Mesenchymal stem cell (in vitro differentiated cells and primary cell): ENCODE results near the gene PAX9.

Experiments
- DNase-seq: peaks from one replicate; pipeline ENCODE4 v3.0.0-alpha.2; 2013
- H2AFZ ChIP-seq: one replicate; pipeline ENCODE4 v1.6.1; 2013; ENCODE audit warnings: low read depth, mild to moderate bottlenecking, control low read depth, inconsistent platforms, low read length, moderate library complexity
- H2AK5ac ChIP-seq: 2 replicates; pipeline ENCODE4 v1.6.1; 2013; ENCODE audit warnings: low read length, moderate library complexity, mild to moderate bottlenecking, inconsistent platforms; ENCODE audit not compliant: severe bottlenecking
- H2BK120ac ChIP-seq: one replicate; pipeline ENCODE4 v1.6.1; 2013; ENCODE audit warnings: low read depth, mild to moderate bottlenecking, inconsistent platforms, low read length, moderate library complexity
- H2BK12ac ChIP-seq, 2 experiments: one replicate each; pipeline ENCODE4 v1.6.1; 2013; ENCODE audit warnings: inconsistent platforms in 2 of 2, low read length in 2 of 2, mild to moderate bottlenecking in 2 of 2, moderate library complexity in 2 of 2, control low read depth in 1 of 2
- H2BK15ac ChIP-seq: one replicate; pipeline ENCODE4 v1.6.1; 2013; ENCODE audit warnings: mild to moderate bottlenecking, low read depth, inconsistent platforms; ENCODE audit not compliant: poor library complexity, severe bottlenecking
- H2BK5ac ChIP-seq: 2 replicates; pipeline ENCODE4 v1.6.1; 2013; ENCODE audit warnings: low read depth, mild to moderate bottlenecking, low read length, control low read depth, inconsistent platforms; ENCODE audit not compliant: poor library complexity, severe bottlenecking
- H3K14ac ChIP-seq, 2 experiments: one replicate each; pipeline ENCODE4 v1.6.1; 2013; ENCODE audit warnings: inconsistent platforms in 2 of 2, low read length in 2 of 2, control low read depth in 1 of 2, mild to moderate bottlenecking in 1 of 2, moderate library complexity in 1 of 2
- H3K18ac ChIP-seq, 2 experiments: one replicate each; pipeline ENCODE4 v1.6.1; 2013; ENCODE audit warnings: inconsistent platforms in 2 of 2, low read length in 2 of 2, control low read depth in 1 of 2, low read depth in 1 of 2, mild to moderate bottlenecking in 1 of 2
- H3K23ac ChIP-seq, 2 experiments: one replicate each; pipeline ENCODE4 v1.6.1; 2013; ENCODE audit warnings: inconsistent platforms in 2 of 2, low read length in 2 of 2, mild to moderate bottlenecking in 2 of 2, moderate library complexity in 2 of 2, control low read depth in 1 of 2
- H3K27ac ChIP-seq: 2 replicates; pipeline ENCODE4 v1.5.1; 2013; ENCODE audit warnings: mild to moderate bottlenecking, moderate library complexity, low read length, control low read depth, inconsistent platforms; ENCODE audit not compliant: poor library complexity, severe bottlenecking
- H3K27me3 ChIP-seq, 2 experiments: 2 replicates each; pipeline versions ENCODE4 v1.6.1 to v1.7.0; 2013; ENCODE audit warnings: low read length in 2 of 2, mild to moderate bottlenecking in 2 of 2, moderate library complexity in 2 of 2, control low read depth in 1 of 2, inconsistent platforms in 1 of 2; ENCODE audit not compliant: control insufficient read depth in 1 of 2, insufficient read depth in 1 of 2
- H3K36me3 ChIP-seq, 2 experiments: 2 replicates each; pipeline versions ENCODE4 v1.6.1 to v1.7.0; 2013; ENCODE audit warnings: low read length in 2 of 2, control low read depth in 1 of 2, inconsistent platforms in 1 of 2, low read depth in 1 of 2, mild to moderate bottlenecking in 1 of 2; ENCODE audit not compliant: insufficient read depth in 2 of 2, control insufficient read depth in 1 of 2
- H3K4ac ChIP-seq, 2 experiments: one replicate each; pipeline ENCODE4 v1.6.1; 2013; ENCODE audit warnings: inconsistent platforms in 2 of 2, low read length in 2 of 2, mild to moderate bottlenecking in 2 of 2, moderate library complexity in 2 of 2, control low read depth in 1 of 2, low read depth in 1 of 2
- H3K4me1 ChIP-seq: 2 replicates; pipeline ENCODE4 v1.6.1; 2013; ENCODE audit warnings: low read depth, low read length, control low read depth; ENCODE audit not compliant: control insufficient read depth, insufficient read depth
- H3K4me2 ChIP-seq: 2 replicates; pipeline ENCODE4 v1.6.1; 2013; ENCODE audit warnings: low read length, mild to moderate bottlenecking, inconsistent platforms; ENCODE audit not compliant: poor library complexity, severe bottlenecking
- H3K4me3 ChIP-seq, 2 experiments: 2 replicates each; pipeline versions ENCODE4 v1.5.1 to v1.7.0; 2013; ENCODE audit warnings: low read length in 2 of 2, mild to moderate bottlenecking in 2 of 2, control low read depth in 1 of 2, low read depth in 1 of 2; ENCODE audit not compliant: insufficient read depth in 1 of 2
- H3K79me1 ChIP-seq: replicated peaks from 2 replicates; pipeline ENCODE4 v1.6.1; 2013; ENCODE audit warnings: mild to moderate bottlenecking, control low read depth, low read length, inconsistent platforms; ENCODE audit not compliant: poor library complexity, severe bottlenecking
- H3K9ac ChIP-seq: 2 replicates; pipeline ENCODE4 v1.7.0; 2013; ENCODE audit warnings: mild to moderate bottlenecking, low read length, moderate library complexity
- H3K9me3 ChIP-seq: 2 replicates; pipeline ENCODE4 v1.7.0; 2013; ENCODE audit warnings: mild to moderate bottlenecking, low read length; ENCODE audit not compliant: control insufficient read depth
- H4K8ac ChIP-seq: one replicate; pipeline ENCODE4 v1.6.1; 2013; ENCODE audit warnings: inconsistent platforms, mild to moderate bottlenecking, low read length, moderate library complexity
- H4K91ac ChIP-seq: one replicate; pipeline ENCODE4 v1.6.1; 2013; ENCODE audit warnings: mild to moderate bottlenecking, low read length, inconsistent platforms
- WGBS: methylation state at CpG from one replicate; pipeline ENCODE4 v1.1.7; 2013; ENCODE audit warnings: mixed read lengths; 5-methylcytosine and 5-hydroxymethylcytosine counted together

PAX9 gene

DNA sequence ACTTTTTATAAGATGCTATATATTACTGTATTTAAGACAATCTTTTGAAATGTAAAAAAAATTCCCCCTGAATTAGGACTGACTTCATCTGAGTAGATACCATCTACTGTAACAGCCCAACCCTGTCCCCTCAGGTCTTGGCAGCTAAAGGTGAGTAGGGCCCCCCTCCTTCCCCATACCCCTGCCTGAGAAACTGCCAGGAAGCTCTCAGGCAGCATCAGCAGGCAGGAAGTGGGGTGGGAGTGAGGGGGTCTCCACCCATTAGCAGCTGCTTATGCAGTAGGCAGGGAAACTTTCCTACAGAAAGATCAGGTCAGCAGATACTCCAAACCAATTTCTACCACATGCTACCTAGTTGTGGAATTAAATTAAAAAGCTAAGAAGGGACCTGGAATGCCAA lies 62.5 kb downstream of the PAX9 start:
- Histone ChIP-seq H3K79me1 (no peaks in the 10 kb centered on the region), H3K4ac (no peak overlapping the region), H3K18ac (no peak overlapping the region), H3K27me3 (no peaks in the 10 kb centered on the region), H4K8ac (no peak overlapping the region), H3K4me3 (no peak overlapping the region), H2AFZ (no peak overlapping the region), H3K36me3 (no peaks in the 10 kb centered on the region), H3K23ac (no peak overlapping the region), H3K27ac (no peak overlapping the region), H2BK5ac (no peak overlapping the region), H2AK5ac (no peak overlapping the region), H4K91ac (no peak overlapping the region), H3K9ac (no peak overlapping the region), H3K14ac (no peak overlapping the region), H3K9me3 (no peaks in the 10 kb centered on the region), H3K4me2 (no peak overlapping the region), H2BK15ac (no peak overlapping the region), H2BK120ac (no peak overlapping the region), H2BK12ac (no peak overlapping the region), H3K4me1 (no peaks in the 10 kb centered on the region)
- no peak for DNase-seq

DNA sequence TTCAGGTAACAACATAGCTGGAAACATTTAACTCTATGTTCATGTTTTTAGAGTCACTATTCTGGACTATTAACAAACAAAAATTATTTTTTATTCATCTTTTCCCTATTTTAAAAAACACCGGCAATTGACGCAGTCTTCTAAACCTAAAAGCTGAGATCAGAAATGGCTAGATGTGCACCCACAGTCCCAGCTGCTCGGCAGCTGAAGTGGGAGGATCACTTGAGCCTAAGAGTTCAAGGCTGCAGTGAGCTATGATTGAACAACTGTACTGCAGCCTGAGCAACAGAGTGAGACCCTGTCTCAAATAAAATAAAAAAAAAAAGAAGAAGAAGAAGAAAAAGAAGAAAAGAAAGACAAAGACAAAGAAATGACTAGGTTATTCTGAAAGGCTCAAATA lies 64.5 kb downstream of the PAX9 start:
- Histone ChIP-seq H3K4me1 (no peaks in the 10 kb centered on the region), H3K18ac (no peak overlapping the region), H3K27me3 (no peaks in the 10 kb centered on the region), H3K9me3 (no peaks in the 10 kb centered on the region), H2BK5ac (no peak overlapping the region), H3K9ac (no peak overlapping the region), H2AFZ (no peak overlapping the region), H3K23ac (no peak overlapping the region), H3K79me1 (no peaks in the 10 kb centered on the region), H3K4me3 (no peak overlapping the region), H2BK12ac (no peak overlapping the region), H3K14ac (no peak overlapping the region), H3K4ac (no peak overlapping the region), H4K91ac (no peak overlapping the region), H4K8ac (no peak overlapping the region), H2BK120ac (no peak overlapping the region), H3K36me3 (no peaks in the 10 kb centered on the region), H2BK15ac (no peak overlapping the region), H2AK5ac (no peak overlapping the region), H3K4me2 (no peak overlapping the region), H3K27ac (no peak overlapping the region)
- no peak for DNase-seq
- WGBS, result 89% methylated on average over 3 of the region's 3 CpGs
